T-helper 17 cell (primary cell): ENCODE measurements around the gene ALDH1B1. TPM values are rescaled to one million over a fixed set of nuclear protein-coding genes. Genes with fewer than 3 reads are reported as not detected.
A peak's percentile ranks its signal among the peaks of the same experiment; 100 is the strongest.

Experiments
- ATAC-seq: fragments of 150-1000 bp; cut with Tn5 transposase; 2 replicates; pipeline ENCODE4 v1.10.0; 2021; ENCODE audit warnings: mild to moderate bottlenecking, moderate library complexity
- DNase-seq, 3 donors: peaks; one replicate each; pipeline versions ENCODE4 v3.0.0 to v3.0.0-alpha.2; 2020 to 2021
- H3K9me3 ChIP-seq: one replicate; pipeline ENCODE4 v1.7.0; 2013; ENCODE audit warnings: low read length, mild to moderate bottlenecking; ENCODE audit not compliant: control insufficient read depth, poor library complexity, severe bottlenecking
- H3K27ac Mint-ChIP-seq: one replicate; pipeline ENCODE4 v1.8.0; 2022; ENCODE audit warnings: mild to moderate bottlenecking, moderate library complexity, mixed read lengths
- H3K27me3 Mint-ChIP-seq: one replicate; pipeline ENCODE4 v1.8.0; 2022; ENCODE audit warnings: mixed read lengths
- H3K36me3 Mint-ChIP-seq: one replicate; pipeline ENCODE4 v1.8.0; 2022; ENCODE audit warnings: low read depth, mixed read lengths
- H3K4me1 Mint-ChIP-seq: one replicate; pipeline ENCODE4 v1.8.0; 2022; ENCODE audit warnings: mild to moderate bottlenecking, mixed read lengths
- H3K4me3 Mint-ChIP-seq: one replicate; pipeline ENCODE4 v1.8.0; 2022; ENCODE audit warnings: mild to moderate bottlenecking, moderate library complexity, mixed read lengths
- total RNA-seq, 4 donors: library from RNA in 2 of 4; stranded (reverse) in 2 of 4; gene quantifications; one replicate each; pipeline ENCODE4 v1.2.3 and lab custom pipeline; 2022 to 2026

Gene ALDH1B1
- total RNA-seq, 2 donors from 2014 or later: 1.7 to 2.7 TPM

DNA sequence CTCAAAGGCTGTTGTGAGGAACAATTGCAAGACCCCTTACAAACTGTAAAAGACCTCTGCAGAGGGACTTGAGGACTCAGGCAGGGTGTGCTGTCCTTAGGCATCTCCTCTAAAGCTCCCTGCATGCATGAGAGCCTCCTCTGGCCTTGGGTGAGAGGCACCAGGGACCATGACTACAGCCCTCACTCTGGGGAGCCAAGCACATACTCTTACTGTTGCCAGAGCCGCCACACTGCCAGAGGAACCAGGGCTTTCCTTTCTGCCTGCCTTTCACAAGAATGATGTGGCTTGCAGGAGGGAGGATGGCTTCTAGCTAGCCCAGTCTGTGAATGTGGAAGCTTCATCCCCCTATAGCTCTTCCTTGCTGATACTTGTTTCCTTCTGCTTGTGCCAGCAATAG lies 25.9 kb downstream of the ALDH1B1 start:
- Mint-ChIP-seq H3K27me3 (peaks cover 36% of the 10 kb centered on the region), H3K27ac (no peak overlapping the region), H3K4me3 (no peak overlapping the region), H3K36me3 (peaks cover 1% of the 10 kb centered on the region), H3K4me1 (peaks cover 2% of the 10 kb centered on the region)
- no peak for DNase-seq
- ATAC-seq: no peak
- H3K9me3 ChIP-seq: no peaks in the 10 kb centered on the region

DNA sequence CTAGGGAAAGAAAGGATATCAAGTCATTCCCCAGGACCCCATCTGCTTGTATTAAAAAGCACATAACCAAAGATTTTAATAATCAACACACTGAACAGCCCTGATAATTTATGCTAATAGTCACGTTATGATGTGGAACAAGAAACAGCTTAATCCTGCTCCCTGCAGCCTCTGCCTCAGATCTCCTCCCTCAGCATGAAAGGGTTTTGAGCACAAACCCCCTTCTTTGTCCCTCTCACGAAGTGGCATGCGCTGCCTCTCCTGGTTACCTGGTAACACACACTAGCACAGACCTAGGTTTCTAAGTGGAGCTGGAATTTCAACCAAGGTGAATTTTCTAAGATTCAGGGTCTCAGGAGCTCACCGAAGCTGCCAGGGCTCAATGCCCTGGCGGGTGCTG lies 26.7 kb downstream of the ALDH1B1 start:
- ATAC-seq (no peak), DNase-seq (no peak)
- Mint-ChIP-seq H3K27me3 (peaks cover 40% of the 10 kb centered on the region), H3K4me3 (no peak overlapping the region), H3K36me3 (peaks cover 2% of the 10 kb centered on the region), H3K4me1 (peaks cover 4% of the 10 kb centered on the region), H3K27ac (no peak overlapping the region)
- no peaks in the 10 kb centered on the region for H3K9me3 ChIP-seq

DNA sequence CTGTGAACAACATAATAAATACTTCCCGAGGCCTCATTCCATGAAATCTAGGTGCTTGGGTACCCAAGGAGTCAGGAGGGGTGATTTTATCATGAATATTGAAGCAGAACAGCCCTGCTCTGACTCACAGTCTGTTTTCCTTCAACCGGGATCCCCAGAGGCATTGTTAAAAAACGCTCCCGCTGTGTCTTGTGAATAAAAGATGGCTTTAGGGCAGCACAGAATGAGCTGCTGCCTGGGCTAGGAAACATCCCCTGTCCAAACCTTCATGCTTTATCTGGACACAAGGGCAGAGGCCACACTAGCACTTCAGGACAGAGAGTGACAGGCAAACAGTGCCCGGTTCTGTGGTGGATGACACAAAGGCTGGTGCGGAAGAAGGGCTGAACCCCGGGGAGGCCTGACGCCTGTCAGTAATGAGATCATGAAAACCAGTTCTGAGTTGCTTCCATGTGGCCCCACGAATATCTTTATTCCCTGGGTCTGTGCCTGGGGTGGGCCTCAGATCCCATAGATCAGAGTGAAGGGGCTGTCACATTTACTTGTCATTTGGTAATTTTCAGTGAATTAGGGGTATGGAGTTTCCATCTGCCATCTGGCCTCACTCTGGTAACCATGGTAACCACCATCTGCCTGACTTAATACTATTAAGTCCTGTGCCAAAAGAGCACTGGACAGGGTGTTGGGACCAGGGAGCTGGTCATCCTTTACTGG lies 29.2 kb downstream of the ALDH1B1 start:
- DNase-seq (no peak), ATAC-seq (no peak)
- H3K27me3 Mint-ChIP-seq: peaks cover 56% of the 10 kb centered on the region
- peaks cover 7% of the 10 kb centered on the region for H3K4me1 Mint-ChIP-seq
- H3K4me3 Mint-ChIP-seq: no peak overlapping the region
- no peak overlapping the region for H3K27ac Mint-ChIP-seq
- H3K36me3 Mint-ChIP-seq: peaks cover 2% of the 10 kb centered on the region
- no peaks in the 10 kb centered on the region for H3K9me3 ChIP-seq

DNA sequence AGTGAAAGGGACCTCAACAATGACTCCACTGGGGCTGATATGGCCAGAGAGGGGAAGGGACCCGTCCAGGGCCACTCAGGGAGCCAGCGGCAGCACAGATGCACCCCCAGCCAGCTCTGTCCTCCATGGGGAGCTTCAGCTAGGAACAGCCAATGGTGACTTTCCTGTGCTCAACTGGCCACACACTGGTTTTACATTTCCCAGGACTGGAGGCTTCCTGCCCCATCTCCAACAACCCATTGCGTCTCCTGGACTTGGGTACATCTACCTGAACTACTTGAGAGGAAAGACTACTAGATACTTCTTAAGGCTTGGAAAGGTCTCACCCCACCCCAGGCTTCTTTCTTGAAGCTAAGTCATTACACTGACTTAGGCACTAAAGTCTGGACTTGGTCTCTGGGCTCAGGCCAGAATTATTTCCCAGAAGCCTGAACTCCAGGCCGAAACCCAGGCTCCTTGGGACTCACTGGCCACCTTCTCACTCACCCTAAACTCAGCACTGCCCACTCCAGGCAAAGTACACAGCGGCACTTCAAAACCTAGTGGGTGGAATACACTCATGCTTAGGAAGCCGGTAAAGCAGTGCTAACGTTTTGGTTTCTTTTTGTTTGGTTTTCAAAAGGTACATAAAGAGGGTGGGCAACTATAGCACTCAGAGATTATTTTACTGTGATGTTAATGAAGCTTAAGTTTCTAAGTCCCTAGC lies 30.2 kb downstream of the ALDH1B1 start:
- Mint-ChIP-seq H3K4me1 (peaks cover 7% of the 10 kb centered on the region), H3K4me3 (no peak overlapping the region), H3K27ac (no peak overlapping the region), H3K36me3 (peaks cover 2% of the 10 kb centered on the region), H3K27me3 (peaks cover 66% of the 10 kb centered on the region)
- H3K9me3 ChIP-seq: no peaks in the 10 kb centered on the region
- DNase-seq (no peak), ATAC-seq (no peak)

- DNase-seq (no peak), ATAC-seq (no peak)
- no peak overlapping the region for H3K27ac Mint-ChIP-seq
- H3K36me3 Mint-ChIP-seq: peaks cover 2% of the 10 kb centered on the region
- H3K4me3 Mint-ChIP-seq: peak overlapping the region; percentile 76
- H3K27me3 Mint-ChIP-seq: peaks cover 73% of the 10 kb centered on the region
- H3K4me1 Mint-ChIP-seq: peaks cover 7% of the 10 kb centered on the region
- H3K9me3 ChIP-seq: no peaks in the 10 kb centered on the region
Measured at GRCh38 chr9:38423273-38423972, 30.9 kb downstream of the ALDH1B1 start.

GRCh38 chr9:38423973-38424843 lies 31.7 kb downstream of the ALDH1B1 start, which contains the start of gene IGFBPL1:
Gene IGFBPL1, minus strand, starts transcription at chr9:38424454. Its CDS starts 30 bp downstream, at chr9:38424424.
- Mint-ChIP-seq H3K27ac (no peak within 1 kb of the TSS), H3K36me3 (peaks cover 2% of the 10 kb centered on the region), H3K4me1 (peaks cover 7% of the 10 kb centered on the region), H3K4me3 (peak within 1 kb of the TSS; percentile 76), H3K27me3 (peaks cover 73% of the 10 kb centered on the region)
- ATAC-seq (peak; percentile 21), DNase-seq (no peak)
- no peaks in the 10 kb centered on the region for H3K9me3 ChIP-seq

GRCh38 chr9:38424918-38425317 lies 32.4 kb downstream of the ALDH1B1 start:
- no peak overlapping the region for H3K27ac Mint-ChIP-seq
- H3K36me3 Mint-ChIP-seq: peaks cover 2% of the 10 kb centered on the region
- peak overlapping the region; percentile 50 for H3K4me3 Mint-ChIP-seq
- no peaks in the 10 kb centered on the region for H3K9me3 ChIP-seq
- H3K27me3 Mint-ChIP-seq: peaks cover 70% of the 10 kb centered on the region
- peaks cover 7% of the 10 kb centered on the region for H3K4me1 Mint-ChIP-seq
- ATAC-seq (no peak), DNase-seq (no peak)

DNA sequence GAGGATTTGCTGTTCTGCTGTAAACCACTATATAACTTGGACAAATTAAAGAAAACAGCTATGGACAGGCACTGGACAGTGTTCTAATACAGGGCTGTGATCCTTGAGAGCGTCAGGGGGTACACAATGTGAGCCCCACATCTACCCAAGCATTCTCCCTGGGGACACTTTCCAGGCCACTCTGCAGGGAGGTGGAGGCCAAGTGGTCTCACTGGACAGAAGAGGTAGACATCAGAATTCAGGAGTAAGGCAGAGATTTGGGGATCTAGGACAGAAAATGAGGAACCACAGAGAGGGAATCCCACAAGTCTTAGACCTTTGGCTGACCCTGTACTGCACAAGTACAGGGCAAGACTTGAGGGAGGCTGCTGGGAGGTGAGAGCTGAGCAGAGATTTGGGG lies 35.6 kb downstream of the ALDH1B1 start:
- Mint-ChIP-seq H3K4me3 (no peak overlapping the region), H3K36me3 (peaks cover 2% of the 10 kb centered on the region), H3K27ac (no peak overlapping the region), H3K4me1 (peaks cover 22% of the 10 kb centered on the region), H3K27me3 (peaks cover 40% of the 10 kb centered on the region)
- ATAC-seq: no peak
- DNase-seq: no peak
- H3K9me3 ChIP-seq: no peaks in the 10 kb centered on the region

GRCh38 chr9:38431116-38431515 lies 38.6 kb downstream of the ALDH1B1 start:
- ATAC-seq (no peak), DNase-seq (no peak)
- Mint-ChIP-seq H3K4me3 (no peak overlapping the region), H3K27ac (no peak overlapping the region), H3K27me3 (peaks cover 27% of the 10 kb centered on the region), H3K36me3 (no peaks in the 10 kb centered on the region), H3K4me1 (peaks cover 15% of the 10 kb centered on the region)
- H3K9me3 ChIP-seq: no peaks in the 10 kb centered on the region

DNA sequence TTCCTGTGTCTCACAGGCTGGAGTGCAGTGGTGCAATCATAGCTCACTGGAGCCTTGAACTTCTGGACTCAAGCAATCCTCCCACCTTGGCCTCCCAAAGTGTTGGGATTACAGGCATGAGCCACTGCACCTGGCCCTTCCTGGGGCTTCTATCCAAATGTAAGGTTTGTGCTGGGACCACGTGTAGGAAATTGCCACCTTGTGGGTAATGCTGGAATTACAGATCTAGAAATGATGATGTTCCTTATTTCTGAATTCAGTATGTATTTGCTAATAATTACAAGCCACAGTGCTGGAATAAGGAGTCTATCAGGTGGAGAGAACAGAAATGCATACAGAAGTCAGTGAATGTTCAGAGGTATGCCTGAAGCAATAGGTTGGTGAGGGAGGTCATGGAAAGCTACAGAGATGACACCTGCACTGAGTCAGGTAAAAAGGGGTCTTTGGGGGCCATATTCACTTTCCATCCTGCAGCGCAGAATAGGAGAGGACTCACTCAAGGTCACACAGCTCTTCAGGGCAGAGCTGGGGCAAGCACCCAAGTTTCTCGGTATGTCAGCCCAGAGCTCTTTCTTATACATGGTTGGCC lies 40.5 kb downstream of the ALDH1B1 start:
- ATAC-seq (no peak), DNase-seq (no peak)
- no peak overlapping the region for H3K4me3 Mint-ChIP-seq
- H3K9me3 ChIP-seq: no peaks in the 10 kb centered on the region
- no peak overlapping the region for H3K27ac Mint-ChIP-seq
- peaks cover 15% of the 10 kb centered on the region for H3K4me1 Mint-ChIP-seq
- H3K36me3 Mint-ChIP-seq: no peaks in the 10 kb centered on the region
- H3K27me3 Mint-ChIP-seq: peaks cover 20% of the 10 kb centered on the region

GRCh38 chr9:38434365-38434764 lies 41.9 kb downstream of the ALDH1B1 start:
- Mint-ChIP-seq H3K4me3 (no peak overlapping the region), H3K27me3 (peaks cover 18% of the 10 kb centered on the region), H3K27ac (no peak overlapping the region), H3K36me3 (peaks cover 2% of the 10 kb centered on the region), H3K4me1 (peaks cover 15% of the 10 kb centered on the region)
- no peaks in the 10 kb centered on the region for H3K9me3 ChIP-seq
- ATAC-seq (no peak), DNase-seq (no peak)

DNA sequence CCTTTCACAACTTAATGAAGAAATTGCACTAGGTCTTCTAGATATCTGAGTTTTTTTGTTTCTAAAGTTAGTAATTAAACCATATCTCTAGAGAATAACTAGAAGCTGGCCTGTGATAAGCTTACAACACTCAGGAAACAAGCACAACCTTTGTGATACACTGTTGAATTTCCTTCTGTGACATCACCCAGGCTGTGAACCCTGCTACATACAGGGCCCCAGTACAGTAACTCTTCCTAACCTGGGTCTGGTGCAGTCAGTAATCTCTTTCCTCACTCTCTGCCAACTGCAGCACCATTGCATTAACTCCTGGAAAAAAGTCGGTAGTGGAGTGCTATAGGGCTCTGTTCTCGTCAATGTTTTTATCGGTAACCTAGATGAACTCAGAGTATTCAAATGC lies 42.4 kb downstream of the ALDH1B1 start:
- H3K4me3 Mint-ChIP-seq: no peak overlapping the region
- peaks cover 18% of the 10 kb centered on the region for H3K27me3 Mint-ChIP-seq
- peaks cover 2% of the 10 kb centered on the region for H3K36me3 Mint-ChIP-seq
- H3K9me3 ChIP-seq: no peaks in the 10 kb centered on the region
- peaks cover 15% of the 10 kb centered on the region for H3K4me1 Mint-ChIP-seq
- no peak for DNase-seq
- ATAC-seq: no peak
- H3K27ac Mint-ChIP-seq: no peak overlapping the region
